Keratinocyte (primary cell): ENCODE measurements around the gene GAPDHS.

Experiments used
- EZH2 ChIP-seq: IDR thresholded peaks from one replicate; pipeline ENCODE4 v1.6.1; 2012; ENCODE audit warnings: inconsistent platforms, mild to moderate bottlenecking, low read length, moderate library complexity
- TF ChIP-seq, protein P1 (sequence below), 3 experiments: IDR thresholded peaks in 1 of 3; conservative IDR thresholded peaks in 1 of 3; optimal IDR thresholded peaks in 1 of 3; 2 replicates in 2 of 3; 3 replicates in 1 of 3; pipeline versions ENCODE3 to v1.5.1; 2011; ENCODE audit warnings: low read length in 3 of 3, mild to moderate bottlenecking in 3 of 3, moderate library complexity in 2 of 3, control low read depth in 1 of 3, inconsistent platforms in 1 of 3; ENCODE audit not compliant: insufficient read depth in 2 of 3; ENCODE audit errors: extremely low read depth in 1 of 3

GRCh38 chr19:35556846-35557538, 23.7 kb downstream of the GAPDHS start:
- no peak for TF ChIP-seq EZH2
- TF ChIP-seq, protein P1, sequence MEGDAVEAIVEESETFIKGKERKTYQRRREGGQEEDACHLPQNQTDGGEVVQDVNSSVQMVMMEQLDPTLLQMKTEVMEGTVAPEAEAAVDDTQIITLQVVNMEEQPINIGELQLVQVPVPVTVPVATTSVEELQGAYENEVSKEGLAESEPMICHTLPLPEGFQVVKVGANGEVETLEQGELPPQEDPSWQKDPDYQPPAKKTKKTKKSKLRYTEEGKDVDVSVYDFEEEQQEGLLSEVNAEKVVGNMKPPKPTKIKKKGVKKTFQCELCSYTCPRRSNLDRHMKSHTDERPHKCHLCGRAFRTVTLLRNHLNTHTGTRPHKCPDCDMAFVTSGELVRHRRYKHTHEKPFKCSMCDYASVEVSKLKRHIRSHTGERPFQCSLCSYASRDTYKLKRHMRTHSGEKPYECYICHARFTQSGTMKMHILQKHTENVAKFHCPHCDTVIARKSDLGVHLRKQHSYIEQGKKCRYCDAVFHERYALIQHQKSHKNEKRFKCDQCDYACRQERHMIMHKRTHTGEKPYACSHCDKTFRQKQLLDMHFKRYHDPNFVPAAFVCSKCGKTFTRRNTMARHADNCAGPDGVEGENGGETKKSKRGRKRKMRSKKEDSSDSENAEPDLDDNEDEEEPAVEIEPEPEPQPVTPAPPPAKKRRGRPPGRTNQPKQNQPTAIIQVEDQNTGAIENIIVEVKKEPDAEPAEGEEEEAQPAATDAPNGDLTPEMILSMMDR (optimal IDR thresholded peaks at IDR 0.05 in 1 of 3, IDR thresholded peaks at IDR 0.05 in 1 of 3, conservative IDR thresholded peaks at IDR 0.05 in 1 of 3; ENCODE audit: extremely low read depth in 1 of 3, insufficient read depth in 2 of 3, low read length in 3 of 3) = no peak
